Measurements from ENCODE around the gene ERBB4.

- TF ChIP-seq CTCF (IDR thresholded peaks at IDR 0.05) = no peak
- no peak for TF ChIP-seq POLR2A (IDR thresholded peaks at IDR 0.05)
These were observed 735.9 kb downstream of the ERBB4 start for GRCh38 chr2:211802666-211803065.
